IPS-NIHi7 (cell line): ENCODE results near the gene GPR12.

Experiments
- DNase-seq: peaks from one replicate; pipeline ENCODE4 v3.0.0; 2012; ENCODE audit warnings: mixed read lengths; ENCODE audit errors: extremely low spot score

GPR12 gene, protein sequence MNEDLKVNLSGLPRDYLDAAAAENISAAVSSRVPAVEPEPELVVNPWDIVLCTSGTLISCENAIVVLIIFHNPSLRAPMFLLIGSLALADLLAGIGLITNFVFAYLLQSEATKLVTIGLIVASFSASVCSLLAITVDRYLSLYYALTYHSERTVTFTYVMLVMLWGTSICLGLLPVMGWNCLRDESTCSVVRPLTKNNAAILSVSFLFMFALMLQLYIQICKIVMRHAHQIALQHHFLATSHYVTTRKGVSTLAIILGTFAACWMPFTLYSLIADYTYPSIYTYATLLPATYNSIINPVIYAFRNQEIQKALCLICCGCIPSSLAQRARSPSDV

GRCh38 chr13:26759907-26760831, at the start of gene GPR12:
TSS of gene GPR12 (minus strand) at chr13:26760786. CDS start at chr13:26759827, 959 bp downstream.
- no peak for DNase-seq

DNA sequence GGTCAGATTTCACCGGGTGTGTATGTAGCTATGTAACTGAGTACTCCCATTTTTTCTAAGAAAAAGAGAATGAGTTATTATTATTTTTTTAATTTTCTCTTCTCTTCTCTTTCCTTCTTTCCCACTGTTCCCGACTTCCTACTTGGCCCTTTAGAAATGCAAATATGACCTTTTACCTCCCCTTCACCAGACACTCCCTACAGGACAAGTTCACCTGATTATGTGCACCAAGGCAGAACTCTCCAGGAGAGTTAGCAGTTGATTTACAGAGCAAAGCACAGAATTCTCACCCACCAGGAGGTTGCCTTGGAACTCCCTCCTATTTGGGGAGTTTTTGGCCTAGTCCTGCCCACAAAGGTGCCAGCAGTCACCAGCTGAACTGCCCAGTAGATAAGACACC, 49.5 kb upstream of the GPR12 start:
- DNase-seq = no peak

GRCh38 chr13:26806891-26807290, 46.3 kb upstream of the GPR12 start:
- no peak for DNase-seq

- DNase-seq = no peak
These were observed 27.4 kb upstream of the GPR12 start for GRCh38 chr13:26787961-26788360.

GRCh38 chr13:26786651-26787295, 26.2 kb upstream of the GPR12 start:
- no peak for DNase-seq

- peak; percentile 36 for DNase-seq
These were observed 25.4 kb upstream of the GPR12 start for GRCh38 chr13:26785838-26786630.

DNA sequence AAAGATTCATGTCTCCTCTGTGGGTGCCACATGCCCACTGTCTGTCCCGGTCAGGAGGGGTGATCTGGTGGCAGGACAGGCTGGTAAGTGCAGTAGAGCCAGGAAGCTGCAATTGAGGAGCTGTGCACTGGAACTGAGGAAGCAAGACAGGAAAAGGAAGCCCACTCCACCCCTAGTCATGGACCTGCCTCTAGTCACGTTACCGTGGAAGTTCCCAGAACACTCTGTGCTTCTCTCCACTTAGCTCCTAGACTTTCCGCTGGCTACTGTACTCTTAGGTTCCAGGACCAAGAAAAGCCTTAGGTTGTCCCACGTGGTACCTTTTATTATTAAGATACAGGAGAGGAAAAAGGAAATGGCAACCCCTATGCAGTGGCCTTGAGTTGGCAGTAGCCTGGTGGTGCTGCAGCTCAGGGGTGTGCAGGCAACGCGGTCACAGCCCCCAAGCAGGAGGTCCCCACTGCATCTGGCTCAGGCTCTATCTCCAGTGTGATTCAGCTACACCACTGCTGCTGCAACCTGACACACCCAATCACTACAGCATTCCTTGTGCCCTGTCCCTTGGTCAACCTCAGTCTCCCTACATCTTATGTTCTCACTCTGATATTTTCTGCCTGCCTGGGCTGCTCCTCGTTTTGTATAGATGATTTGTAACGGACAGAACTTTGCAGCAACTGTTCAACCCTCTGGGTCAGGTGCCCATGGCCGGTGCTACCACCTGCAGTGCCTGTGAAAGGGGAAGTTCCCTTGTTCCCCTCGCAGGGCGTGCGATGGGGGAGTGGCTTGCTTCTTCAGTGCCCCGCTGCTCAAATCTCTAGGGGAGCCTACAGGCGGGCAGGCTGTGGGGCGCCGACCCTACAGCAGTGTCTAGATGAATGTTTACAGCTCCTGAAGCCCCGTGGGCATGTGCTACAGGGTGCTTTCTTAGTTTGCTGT, 24.4 kb upstream of the GPR12 start:
- DNase-seq = no peak

GRCh38 chr13:26780411-26780810, 19.8 kb upstream of the GPR12 start:
- DNase-seq = no peak

- no peak for DNase-seq
These were observed 18.7 kb upstream of the GPR12 start for GRCh38 chr13:26779321-26779720.

- DNase-seq = no peak
These were observed 11.9 kb upstream of the GPR12 start for GRCh38 chr13:26772531-26772930.

DNA sequence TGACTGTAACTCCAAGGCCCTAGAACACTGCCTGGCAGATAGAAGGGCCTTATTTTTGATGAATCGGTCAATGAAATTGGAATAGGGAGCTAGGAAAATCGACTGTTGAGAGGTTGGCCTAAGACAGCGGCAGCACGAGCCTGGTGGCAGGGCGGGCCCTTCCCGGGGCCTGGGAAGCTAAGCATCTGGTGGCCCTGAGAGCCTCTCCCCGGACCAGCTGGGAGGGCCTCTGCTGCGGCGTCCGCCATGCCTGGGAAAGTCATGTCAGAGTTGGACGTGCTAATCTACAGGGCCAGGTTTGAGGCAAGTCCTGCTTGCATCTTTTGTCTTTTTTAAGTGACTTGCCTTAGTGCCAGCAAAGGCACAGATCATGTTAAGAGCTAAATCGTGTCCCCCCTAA, 11.2 kb upstream of the GPR12 start:
- DNase-seq = no peak

- no peak for DNase-seq
These were observed 2.3 kb upstream of the GPR12 start for GRCh38 chr13:26762745-26763345.

- peak; percentile 49 for DNase-seq
These were observed 421 bp upstream of the GPR12 start for GRCh38 chr13:26760832-26761582.

- DNase-seq = no peak
These were observed 1.2 kb downstream of the GPR12 start for GRCh38 chr13:26759249-26759906.

DNA sequence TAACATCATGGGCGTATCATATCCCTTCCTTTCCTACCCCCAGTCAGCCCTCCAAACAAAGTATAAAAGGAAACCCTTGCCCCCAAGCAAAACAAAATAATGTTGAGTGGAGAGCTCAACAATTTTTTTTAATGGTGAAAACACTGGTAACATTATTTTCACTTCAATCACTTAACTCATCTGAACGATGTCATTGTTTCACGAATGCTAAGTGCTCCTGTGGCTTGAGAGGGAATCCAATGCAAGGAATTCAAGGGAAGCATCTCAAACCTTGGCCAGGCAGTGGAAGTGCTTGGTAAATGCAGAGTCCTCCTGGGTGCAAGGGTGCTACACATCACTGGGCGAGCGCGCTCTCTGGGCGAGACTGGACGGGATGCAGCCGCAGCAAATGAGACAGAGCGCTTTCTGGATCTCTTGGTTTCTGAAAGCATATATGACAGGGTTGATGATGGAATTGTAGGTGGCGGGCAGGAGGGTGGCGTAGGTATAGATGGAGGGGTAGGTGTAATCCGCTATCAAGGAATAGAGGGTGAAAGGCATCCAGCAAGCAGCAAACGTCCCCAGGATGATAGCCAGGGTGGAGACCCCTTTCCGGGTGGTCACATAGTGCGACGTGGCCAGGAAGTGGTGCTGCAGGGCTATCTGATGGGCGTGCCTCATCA, 2.0 kb downstream of the GPR12 start:
- DNase-seq = no peak

DNA sequence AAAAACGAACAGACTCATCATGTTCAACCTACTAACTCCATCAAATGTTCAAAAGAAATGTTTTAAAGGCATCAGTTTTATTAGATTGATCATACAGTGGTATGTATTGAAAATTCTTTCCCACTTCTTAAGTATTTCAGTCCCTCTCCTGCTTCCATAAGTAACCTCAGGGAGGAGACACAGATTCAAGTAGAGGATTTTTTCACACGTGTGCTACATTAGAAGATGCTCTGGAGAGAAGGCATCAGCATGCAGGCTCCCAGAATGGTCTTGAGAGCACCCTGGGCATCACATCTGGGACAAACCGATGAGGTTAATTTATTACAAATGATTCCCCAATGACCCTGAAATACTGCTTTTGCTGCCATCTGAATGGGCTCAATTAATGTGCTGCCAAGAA, 3.6 kb downstream of the GPR12 start:
- no peak for DNase-seq

DNA sequence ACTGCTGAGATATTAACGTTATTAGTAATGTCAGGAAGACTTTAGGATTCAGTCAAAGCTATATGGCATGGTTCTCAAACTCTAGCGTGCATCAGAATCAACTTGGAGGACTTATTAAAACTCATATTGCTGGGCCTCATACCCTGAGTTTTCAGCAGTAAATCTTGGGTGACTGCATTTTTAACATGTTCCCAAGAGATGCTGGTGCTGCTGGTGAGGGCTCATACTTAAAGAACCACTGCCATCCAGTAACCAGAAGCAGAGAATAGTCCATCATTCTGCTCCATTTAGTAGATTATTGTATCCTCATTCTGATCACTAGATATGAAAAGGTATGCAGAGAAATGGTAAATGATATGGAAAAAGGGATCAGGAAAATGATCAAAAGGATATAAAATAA, 7.9 kb downstream of the GPR12 start:
- no peak for DNase-seq

- no peak for DNase-seq
These were observed 10.7 kb downstream of the GPR12 start for GRCh38 chr13:26749905-26750304.
